ENCODE results near the gene TACC2.
"Not testable (repeated sequence)": the region's sequence is repeated elsewhere in the genome, so short reads cannot be mapped to it uniquely, and the experiment has no call there.

Gene TACC2

DNA sequence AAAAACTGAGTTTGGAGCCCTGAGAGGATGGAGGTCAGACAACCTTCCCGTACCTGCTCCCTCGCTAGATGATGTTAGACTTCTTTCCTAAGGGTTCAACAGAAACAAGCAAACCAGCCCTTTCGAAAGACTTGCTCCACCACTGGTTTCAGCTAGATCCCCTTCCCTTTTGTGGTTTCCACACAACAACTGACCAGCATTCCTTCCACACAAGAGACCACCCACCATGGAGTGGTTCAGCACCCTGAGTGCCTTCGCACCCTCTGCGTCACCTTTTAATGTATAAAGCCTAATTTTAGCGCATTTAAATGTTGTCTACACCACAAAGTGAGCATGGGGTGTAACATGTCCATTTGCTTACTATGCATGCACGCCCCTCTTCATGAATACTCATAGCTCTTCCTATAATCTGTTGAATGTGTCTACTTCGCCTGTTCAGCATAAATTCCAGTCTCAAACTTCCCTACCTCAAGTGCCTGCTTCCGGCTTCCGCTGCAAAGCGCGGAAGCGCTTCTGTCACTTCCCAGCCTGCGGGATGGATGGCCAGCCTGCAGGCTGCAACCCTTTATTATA, 69.0 kb downstream of the TACC2 start:
- DNase-seq (ENCODE audit: low read depth) = no peak

GRCh38 chr10:122060250-122060649, 71.3 kb downstream of the TACC2 start:
- DNase-seq (ENCODE audit: low read depth) = no peak

- DNase-seq (ENCODE audit: low read depth) = peak; percentile 54
Measured at GRCh38 chr10:122062831-122063674, 74.1 kb downstream of the TACC2 start.

DNA sequence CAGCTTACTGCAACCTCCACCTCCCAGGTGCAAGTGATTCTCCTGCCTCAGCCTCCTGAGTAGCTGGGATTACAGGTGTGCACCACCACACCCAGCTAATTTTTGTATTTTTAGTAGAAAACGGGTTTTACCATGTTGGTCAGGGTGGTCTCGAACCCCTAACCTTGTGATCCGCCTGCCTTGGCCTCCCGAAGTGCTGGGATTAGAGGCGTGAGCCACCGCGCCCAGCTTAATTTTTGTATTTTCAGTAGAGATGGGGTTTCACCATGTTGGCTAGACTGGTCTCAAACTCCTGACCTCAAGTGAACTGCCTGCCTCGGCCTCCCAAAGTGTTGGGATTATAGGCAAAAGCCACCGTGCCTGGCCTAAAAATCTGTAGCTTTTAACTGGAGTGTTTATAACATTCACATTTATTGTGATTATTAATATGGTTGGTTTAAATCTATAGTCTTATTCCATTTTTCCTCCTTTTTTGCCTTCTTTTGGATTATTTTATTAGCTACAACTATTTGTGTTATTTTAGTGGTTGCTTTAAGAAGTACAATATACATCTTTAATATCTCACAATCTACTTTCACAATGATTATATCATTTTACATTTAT, 77.5 kb downstream of the TACC2 start:
- DNase-seq (ENCODE audit: low read depth) = not testable (repeated sequence)

- DNase-seq (ENCODE audit: low read depth) = no peak
Measured at GRCh38 chr10:122068844-122069243, 79.9 kb downstream of the TACC2 start.

DNA sequence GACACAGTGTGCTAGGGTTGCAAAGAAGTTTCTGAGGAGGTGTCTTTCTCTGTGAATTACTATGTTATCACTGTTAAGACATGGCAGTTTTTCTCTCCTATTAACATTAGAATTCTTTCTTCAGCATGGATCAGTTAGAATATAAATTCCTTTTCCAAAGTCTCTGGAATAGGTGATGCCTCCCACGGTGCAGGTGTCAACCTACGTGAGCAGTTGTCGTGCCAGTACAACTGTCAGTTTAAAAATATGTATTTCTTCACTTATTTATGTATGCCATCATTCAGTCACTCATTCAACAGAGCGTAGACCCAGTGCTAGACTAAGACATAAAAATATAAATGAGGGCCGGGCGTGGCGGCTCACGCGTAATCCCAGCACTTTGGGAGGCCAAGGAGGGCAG, 83.5 kb downstream of the TACC2 start:
- no peak for DNase-seq (ENCODE audit: low read depth)

GRCh38 chr10:122073508-122073907, 84.5 kb downstream of the TACC2 start:
- no peak for DNase-seq (ENCODE audit: low read depth)

DNA sequence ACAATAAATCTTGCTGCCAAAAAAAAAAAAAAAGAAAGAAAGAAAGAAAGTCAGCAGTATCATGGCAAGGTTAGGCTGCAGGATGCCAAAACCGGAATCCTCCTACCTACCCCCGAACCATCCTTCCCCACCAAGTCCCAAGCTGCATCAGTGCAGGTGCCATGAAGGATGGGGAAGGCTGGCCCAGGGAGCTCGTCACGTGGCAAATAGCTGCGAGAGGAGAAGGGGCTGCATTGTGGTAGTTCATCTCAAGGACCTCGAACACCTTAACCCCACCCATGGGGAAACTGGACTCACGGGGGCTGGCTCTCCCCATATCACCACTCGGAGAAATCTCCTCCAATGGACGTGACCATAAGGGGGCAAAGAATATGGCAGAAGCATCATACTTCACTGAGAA, 86.2 kb downstream of the TACC2 start:
- no peak for DNase-seq (ENCODE audit: low read depth)

DNA sequence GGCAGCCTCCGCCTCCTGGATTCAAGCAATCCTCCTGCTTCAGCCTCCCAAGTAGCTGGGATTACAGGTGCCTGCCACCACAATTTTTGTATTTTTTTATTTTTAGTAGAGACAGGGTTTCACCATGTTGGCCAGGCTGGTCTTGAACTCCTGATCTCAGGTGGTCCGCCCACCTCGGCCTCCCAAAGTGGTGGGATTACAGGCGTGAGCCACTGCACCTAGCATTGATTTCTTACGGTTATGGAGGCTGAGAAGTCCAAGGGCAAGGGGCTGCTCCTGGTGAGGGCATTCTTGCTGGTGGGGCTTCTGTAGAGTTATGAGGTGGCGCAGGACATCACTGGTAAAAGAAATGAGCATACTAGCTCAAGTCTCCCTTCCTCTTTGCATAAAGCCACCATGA, 86.9 kb downstream of the TACC2 start:
- not testable (repeated sequence) for DNase-seq (ENCODE audit: low read depth)

GRCh38 chr10:122077311-122077875, 88.4 kb downstream of the TACC2 start:
- DNase-seq (ENCODE audit: low read depth) = no peak

- no peak for DNase-seq (ENCODE audit: low read depth)
Measured at GRCh38 chr10:122078326-122078725, 89.4 kb downstream of the TACC2 start.

DNA sequence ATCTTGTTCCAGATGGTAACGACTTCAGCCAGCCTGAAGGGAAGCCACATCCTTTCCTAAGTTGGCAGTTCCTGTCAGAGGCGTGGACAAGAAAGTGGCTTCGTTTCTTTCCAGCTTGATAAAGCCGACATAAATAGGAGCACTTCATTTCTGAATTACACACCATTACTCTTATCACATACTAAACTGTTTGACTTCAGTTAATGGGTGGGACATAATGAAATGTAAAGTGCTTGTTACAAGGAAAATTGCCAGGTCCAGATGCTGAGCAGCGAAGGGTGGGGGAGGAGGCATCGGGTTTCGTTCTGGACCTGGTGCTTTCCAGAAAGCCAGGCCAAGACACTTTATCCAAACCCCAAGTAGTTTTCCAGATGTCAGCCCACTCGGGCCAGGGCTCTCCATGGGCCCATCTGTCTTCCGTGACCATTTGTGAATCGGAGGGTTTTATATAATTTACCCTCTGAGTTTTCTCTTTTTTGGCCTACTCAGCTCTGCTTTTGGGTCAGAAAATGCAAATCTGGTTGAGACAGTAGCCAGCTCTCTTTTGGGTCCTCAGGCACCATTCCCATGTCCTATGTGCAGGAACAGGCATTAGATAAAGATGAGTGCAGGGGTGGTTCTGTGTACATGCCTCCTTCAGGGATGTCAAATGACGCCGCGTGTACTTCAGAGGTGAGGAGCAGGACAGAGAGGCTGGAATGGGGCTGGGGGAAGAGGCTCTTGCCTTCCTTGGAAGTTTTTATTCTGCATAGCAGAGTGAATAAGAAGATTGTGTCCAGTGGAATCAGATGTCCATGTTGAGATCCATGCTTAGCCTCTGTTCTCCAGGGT, 90.2 kb downstream of the TACC2 start:
- no peak for DNase-seq (ENCODE audit: low read depth)

DNA sequence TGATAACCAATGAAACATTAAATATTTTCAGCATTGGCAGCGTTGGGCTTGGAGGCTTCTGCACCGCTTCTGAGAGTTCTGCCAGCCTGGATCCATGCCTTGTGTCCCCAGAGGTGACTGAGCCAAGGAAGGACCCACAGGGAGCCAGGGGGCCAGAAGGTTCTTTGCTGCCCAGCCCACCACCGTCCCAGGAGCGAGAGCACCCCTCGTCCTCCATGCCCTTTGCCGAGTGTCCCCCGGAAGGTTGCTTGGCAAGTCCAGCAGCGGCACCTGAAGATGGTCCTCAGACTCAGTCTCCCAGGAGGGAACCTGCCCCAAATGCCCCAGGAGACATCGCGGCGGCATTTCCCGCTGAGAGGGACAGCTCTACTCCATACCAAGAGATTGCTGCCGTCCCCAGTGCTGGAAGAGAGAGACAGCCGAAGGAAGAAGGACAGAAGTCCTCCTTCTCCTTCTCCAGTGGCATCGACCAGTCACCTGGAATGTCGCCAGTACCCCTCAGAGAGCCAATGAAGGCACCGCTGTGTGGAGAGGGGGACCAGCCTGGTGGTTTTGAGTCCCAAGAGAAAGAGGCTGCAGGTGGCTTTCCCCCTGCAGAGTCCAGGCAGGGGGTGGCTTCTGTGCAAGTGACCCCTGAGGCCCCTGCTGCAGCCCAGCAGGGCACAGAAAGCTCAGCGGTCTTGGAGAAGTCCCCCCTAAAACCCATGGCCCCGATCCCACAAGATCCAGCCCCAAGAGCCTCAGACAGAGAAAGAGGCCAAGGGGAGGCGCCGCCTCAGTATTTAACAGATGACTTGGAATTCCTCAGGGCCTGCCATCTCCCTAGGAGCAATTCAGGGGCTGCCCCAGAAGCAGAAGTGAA, 93.9 kb downstream of the TACC2 start:
- DNase-seq (ENCODE audit: low read depth) = no peak

DNA sequence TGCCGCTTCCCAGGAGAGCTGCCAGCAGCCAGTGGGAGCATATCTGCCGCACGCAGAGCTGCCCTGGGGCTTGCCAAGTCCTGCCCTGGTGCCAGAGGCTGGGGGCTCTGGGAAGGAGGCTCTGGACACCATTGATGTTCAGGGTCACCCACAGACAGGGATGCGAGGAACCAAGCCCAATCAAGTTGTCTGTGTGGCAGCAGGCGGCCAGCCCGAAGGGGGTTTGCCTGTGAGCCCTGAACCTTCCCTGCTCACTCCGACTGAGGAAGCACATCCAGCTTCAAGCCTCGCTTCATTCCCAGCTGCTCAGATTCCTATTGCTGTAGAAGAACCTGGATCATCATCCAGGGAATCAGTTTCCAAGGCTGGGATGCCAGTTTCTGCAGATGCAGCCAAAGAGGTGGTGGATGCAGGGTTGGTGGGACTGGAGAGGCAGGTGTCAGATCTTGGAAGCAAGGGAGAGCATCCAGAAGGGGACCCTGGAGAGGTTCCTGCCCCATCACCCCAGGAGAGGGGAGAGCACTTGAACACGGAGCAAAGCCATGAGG, 94.6 kb downstream of the TACC2 start:
- no peak for DNase-seq (ENCODE audit: low read depth)

DNA sequence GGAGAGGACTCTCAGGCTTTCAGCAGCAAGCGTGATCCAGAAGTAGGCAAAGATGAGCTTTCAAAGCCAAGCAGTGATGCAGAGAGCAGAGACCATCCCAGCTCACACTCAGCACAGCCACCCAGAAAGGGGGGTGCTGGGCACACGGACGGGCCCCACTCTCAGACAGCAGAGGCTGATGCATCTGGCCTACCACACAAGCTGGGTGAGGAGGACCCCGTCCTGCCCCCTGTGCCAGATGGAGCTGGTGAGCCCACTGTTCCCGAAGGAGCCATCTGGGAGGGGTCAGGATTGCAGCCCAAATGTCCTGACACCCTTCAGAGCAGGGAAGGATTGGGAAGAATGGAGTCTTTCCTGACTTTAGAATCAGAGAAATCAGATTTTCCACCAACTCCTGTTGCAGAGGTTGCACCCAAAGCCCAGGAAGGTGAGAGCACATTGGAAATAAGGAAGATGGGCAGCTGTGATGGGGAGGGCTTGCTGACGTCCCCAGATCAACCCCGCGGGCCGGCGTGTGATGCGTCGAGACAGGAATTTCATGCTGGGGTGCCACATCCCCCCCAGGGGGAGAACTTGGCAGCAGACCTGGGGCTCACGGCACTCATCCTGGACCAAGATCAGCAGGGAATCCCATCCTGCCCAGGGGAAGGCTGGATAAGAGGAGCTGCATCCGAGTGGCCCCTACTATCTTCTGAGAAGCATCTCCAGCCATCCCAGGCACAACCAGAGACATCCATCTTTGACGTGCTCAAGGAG, 95.5 kb downstream of the TACC2 start:
- DNase-seq (ENCODE audit: low read depth) = no peak

DNA sequence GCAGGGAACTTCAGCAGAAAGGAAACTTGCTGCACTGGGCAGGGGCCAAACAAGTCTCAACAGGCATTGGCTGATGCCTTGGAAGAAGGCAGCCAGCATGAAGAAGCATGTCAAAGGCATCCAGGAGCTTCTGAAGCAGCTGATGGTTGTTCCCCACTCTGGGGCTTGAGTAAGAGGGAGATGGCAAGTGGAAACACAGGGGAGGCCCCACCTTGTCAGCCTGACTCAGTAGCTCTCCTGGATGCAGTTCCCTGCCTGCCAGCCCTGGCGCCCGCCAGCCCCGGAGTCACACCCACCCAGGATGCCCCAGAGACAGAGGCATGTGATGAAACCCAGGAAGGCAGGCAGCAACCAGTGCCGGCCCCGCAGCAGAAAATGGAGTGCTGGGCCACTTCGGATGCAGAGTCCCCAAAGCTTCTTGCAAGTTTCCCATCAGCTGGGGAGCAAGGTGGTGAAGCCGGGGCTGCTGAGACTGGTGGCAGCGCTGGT, 96.5 kb downstream of the TACC2 start:
- no peak for DNase-seq (ENCODE audit: low read depth)

- no peak for DNase-seq (ENCODE audit: low read depth)
Measured at GRCh38 chr10:122086416-122087240, 97.7 kb downstream of the TACC2 start.

- DNase-seq (ENCODE audit: low read depth) = no peak
Measured at GRCh38 chr10:122087436-122087835, 98.5 kb downstream of the TACC2 start.

Measured in non-pigmented ciliary epithelial cell (primary cell).